Brain microvascular endothelial cell (primary cell): ENCODE measurements around the gene SH3PXD2A.
"Not testable (repeated sequence)": the region's sequence is repeated elsewhere in the genome, so short reads cannot be mapped to it uniquely, and the experiment has no call there.

Experiments
- DNase-seq: peaks from one replicate; pipeline ENCODE4 v3.0.0-alpha.2; 2020
- H3K27ac ChIP-seq: fragments of 250-450 bp; sonication (Bioruptor Pico); 2 replicates; pipeline ENCODE4 v1.5.1; 2020; ENCODE audit warnings: mild to moderate bottlenecking, moderate library complexity
- H3K27me3 ChIP-seq: fragments of 250-450 bp; sonication (Bioruptor Pico); replicated peaks from 2 replicates; pipeline ENCODE4 v1.5.1; 2020; ENCODE audit warnings: mild to moderate bottlenecking
- H3K36me3 ChIP-seq: fragments of 250-450 bp; sonication (Bioruptor Pico); replicated peaks from 2 replicates; pipeline ENCODE4 v1.5.1; 2020; ENCODE audit warnings: mild to moderate bottlenecking
- H3K4me3 ChIP-seq: 2 replicates; pipeline ENCODE4 v1.5.1; 2011; ENCODE audit warnings: low read depth, mild to moderate bottlenecking, control low read depth, low read length, moderate library complexity
- CTCF ChIP-seq: IDR thresholded peaks from 2 replicates; pipeline ENCODE4 v1.5.1; 2011; ENCODE audit warnings: low read depth, mild to moderate bottlenecking, moderate library complexity, low read length, control low read depth, inconsistent platforms; ENCODE audit errors: missing control alignments
- in situ Hi-C: cut with HindIII; loops from 2 replicates; pipeline ENCODE4 v1.10.0; 2017; ENCODE audit warnings: low sequenced_read_pairs, low pct_ligation_motif_present

SH3PXD2A gene

GRCh38 chr10:103850572-103850895, 4.8 kb downstream of the SH3PXD2A start:
- no peak for TF ChIP-seq CTCF
- DNase-seq: no peak
- Histone ChIP-seq H3K4me3 (no peak overlapping the region), H3K27me3 (no peaks in the 10 kb centered on the region), H3K36me3 (no peaks in the 10 kb centered on the region), H3K27ac (peak overlapping the region; percentile 85)
- in situ Hi-C loops: loop anchor here (25.0 kb wide), 1 partner anchor 138 kb away; no protein-coding TSS in a partner anchor

- in situ Hi-C loops: loop anchor here (25.0 kb wide), 1 partner anchor 138 kb away; no protein-coding TSS in a partner anchor
- no peaks in the 10 kb centered on the region for H3K36me3 ChIP-seq
- peak overlapping the region; percentile 85 for H3K27ac ChIP-seq
- TF ChIP-seq CTCF: no peak
- DNase-seq: peak; percentile 86
- peak overlapping the region; percentile 34 for H3K4me3 ChIP-seq
- no peaks in the 10 kb centered on the region for H3K27me3 ChIP-seq
Measured at GRCh38 chr10:103849880-103850571, 5.3 kb downstream of the SH3PXD2A start.

- H3K36me3 ChIP-seq: no peaks in the 10 kb centered on the region
- TF ChIP-seq CTCF: no peak
- no peak for DNase-seq
- peak overlapping the region; percentile 85 for H3K27ac ChIP-seq
- no peak overlapping the region for H3K4me3 ChIP-seq
- in situ Hi-C loops: no loop called here
- H3K27me3 ChIP-seq: no peaks in the 10 kb centered on the region
Measured at GRCh38 chr10:103849212-103849877, 6.0 kb downstream of the SH3PXD2A start.

GRCh38 chr10:103847909-103848468, 7.4 kb downstream of the SH3PXD2A start:
- Histone ChIP-seq H3K36me3 (no peaks in the 10 kb centered on the region), H3K27me3 (no peaks in the 10 kb centered on the region), H3K4me3 (no peak overlapping the region), H3K27ac (no peak overlapping the region)
- DNase-seq: no peak
- TF ChIP-seq CTCF: peak; percentile 64
- in situ Hi-C loops: no loop called here

GRCh38 chr10:103847346-103847745, 8.0 kb downstream of the SH3PXD2A start:
- H3K27ac ChIP-seq: no peak overlapping the region
- no peaks in the 10 kb centered on the region for H3K36me3 ChIP-seq
- H3K4me3 ChIP-seq: no peak overlapping the region
- H3K27me3 ChIP-seq: no peaks in the 10 kb centered on the region
- in situ Hi-C loops: no loop called here
- DNase-seq: no peak
- TF ChIP-seq CTCF: no peak

- H3K27me3 ChIP-seq: no peaks in the 10 kb centered on the region
- DNase-seq: no peak
- no peak overlapping the region for H3K27ac ChIP-seq
- H3K36me3 ChIP-seq: no peaks in the 10 kb centered on the region
- in situ Hi-C loops: no loop called here
- H3K4me3 ChIP-seq: no peak overlapping the region
- no peak for TF ChIP-seq CTCF
Measured at GRCh38 chr10:103845972-103846371, 9.4 kb downstream of the SH3PXD2A start.

GRCh38 chr10:103845346-103845745, 10.0 kb downstream of the SH3PXD2A start:
- H3K4me3 ChIP-seq, H3K36me3 ChIP-seq, in situ Hi-C loops, DNase-seq, H3K27me3 ChIP-seq, H3K27ac ChIP-seq: not testable (repeated sequence)
